Myocyte (in vitro differentiated cells): ENCODE data around the gene FXYD6. TPM values are rescaled to one million over a fixed set of nuclear protein-coding genes. Genes with fewer than 3 reads are reported as not detected.
A peak's percentile ranks its signal among the peaks of the same experiment; 100 is the strongest.

Source experiments
- DNase-seq: peaks from one replicate; pipeline ENCODE4 v3.0.0-alpha.2; 2012; ENCODE audit warnings: low read depth
- total RNA-seq: library from RNA; depleted of rRNA; stranded (reverse); fragments of >200 nt; gene quantifications from 2 replicates; pipeline ENCODE4 v1.2.3, GENCODE V29; 2014

FXYD6 gene
- total RNA-seq, 1 donor from 2014 or later: 3.1 TPM

- DNase-seq: no peak
Observed at GRCh38 chr11:117849781-117850414, 26.6 kb downstream of the FXYD6 start.

- peak; percentile 62 for DNase-seq
Observed at GRCh38 chr11:117843666-117844484, 32.6 kb downstream of the FXYD6 start.

- no peak for DNase-seq
Observed at GRCh38 chr11:117842131-117842941, 34.1 kb downstream of the FXYD6 start.

- DNase-seq: no peak
Observed at GRCh38 chr11:117841551-117842031, 34.9 kb downstream of the FXYD6 start.

GRCh38 chr11:117840881-117841550, 35.4 kb downstream of the FXYD6 start:
- DNase-seq: no peak

- DNase-seq: no peak
Observed at GRCh38 chr11:117839936-117840813, 36.3 kb downstream of the FXYD6 start.

GRCh38 chr11:117839380-117839881, 37.0 kb downstream of the FXYD6 start:
- DNase-seq: no peak

GRCh38 chr11:117838901-117839300, 37.6 kb downstream of the FXYD6 start:
- no peak for DNase-seq

- DNase-seq: no peak
Observed at GRCh38 chr11:117837791-117838190, 38.7 kb downstream of the FXYD6 start.

GRCh38 chr11:117837070-117837776, 39.2 kb downstream of the FXYD6 start:
- DNase-seq: no peak

GRCh38 chr11:117836077-117836960, 40.1 kb downstream of the FXYD6 start:
- no peak for DNase-seq

GRCh38 chr11:117835576-117835975, 40.9 kb downstream of the FXYD6 start:
- DNase-seq: no peak

GRCh38 chr11:117834838-117835443, 41.5 kb downstream of the FXYD6 start:
- no peak for DNase-seq

GRCh38 chr11:117834068-117834810, 42.2 kb downstream of the FXYD6 start:
- DNase-seq: peak; percentile 54

GRCh38 chr11:117833401-117833891, 43.0 kb downstream of the FXYD6 start:
- peak; percentile 75 for DNase-seq

GRCh38 chr11:117832511-117832910, 43.9 kb downstream of the FXYD6 start:
- no peak for DNase-seq
